ENCODE results near the gene LSM2. TPM values are rescaled to one million over a fixed set of nuclear protein-coding genes. Genes with fewer than 3 reads are reported as not detected.

Gene LSM2
- total and polyA plus RNA-seq, 9 of the 15 experiments (the other 6 are each of a cell fraction or from before 2014, with no cell fraction given), result 154 to 407 (median 223) TPM

DNA sequence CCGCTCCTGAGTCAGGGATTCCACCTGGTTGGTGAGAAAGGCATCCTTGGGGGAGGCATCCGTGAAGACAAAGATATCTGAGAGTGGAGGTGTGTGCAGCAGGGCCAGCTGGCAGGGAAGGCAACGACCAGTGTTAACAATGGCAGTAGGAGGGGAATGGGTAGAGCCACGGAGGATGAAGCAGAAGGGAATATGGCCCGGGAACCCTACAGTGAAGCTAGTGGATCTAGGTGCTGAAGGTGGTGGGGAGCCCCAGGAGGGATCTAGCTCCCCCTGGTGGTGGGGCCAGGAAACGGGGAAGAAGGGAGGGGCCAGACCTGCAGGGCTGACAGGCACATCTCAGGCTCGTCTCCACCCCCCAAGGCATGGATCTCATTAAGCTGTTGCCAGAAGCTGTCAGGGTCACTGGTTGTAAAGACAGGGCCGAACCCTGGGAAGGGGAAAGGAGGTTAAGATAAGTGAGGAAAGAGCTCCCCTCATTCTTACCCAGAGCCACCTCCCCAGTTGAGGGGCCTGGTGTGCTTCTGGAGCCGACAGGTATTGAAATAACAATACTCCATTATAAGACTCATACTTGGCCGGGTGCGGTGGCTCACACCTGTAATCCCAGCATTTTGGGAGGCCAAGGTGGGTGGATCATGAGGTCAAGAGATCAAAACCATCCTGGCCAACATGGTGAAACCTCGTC, 36.9 kb downstream of the LSM2 start (continued):
- TF ChIP-seq, protein P1, sequence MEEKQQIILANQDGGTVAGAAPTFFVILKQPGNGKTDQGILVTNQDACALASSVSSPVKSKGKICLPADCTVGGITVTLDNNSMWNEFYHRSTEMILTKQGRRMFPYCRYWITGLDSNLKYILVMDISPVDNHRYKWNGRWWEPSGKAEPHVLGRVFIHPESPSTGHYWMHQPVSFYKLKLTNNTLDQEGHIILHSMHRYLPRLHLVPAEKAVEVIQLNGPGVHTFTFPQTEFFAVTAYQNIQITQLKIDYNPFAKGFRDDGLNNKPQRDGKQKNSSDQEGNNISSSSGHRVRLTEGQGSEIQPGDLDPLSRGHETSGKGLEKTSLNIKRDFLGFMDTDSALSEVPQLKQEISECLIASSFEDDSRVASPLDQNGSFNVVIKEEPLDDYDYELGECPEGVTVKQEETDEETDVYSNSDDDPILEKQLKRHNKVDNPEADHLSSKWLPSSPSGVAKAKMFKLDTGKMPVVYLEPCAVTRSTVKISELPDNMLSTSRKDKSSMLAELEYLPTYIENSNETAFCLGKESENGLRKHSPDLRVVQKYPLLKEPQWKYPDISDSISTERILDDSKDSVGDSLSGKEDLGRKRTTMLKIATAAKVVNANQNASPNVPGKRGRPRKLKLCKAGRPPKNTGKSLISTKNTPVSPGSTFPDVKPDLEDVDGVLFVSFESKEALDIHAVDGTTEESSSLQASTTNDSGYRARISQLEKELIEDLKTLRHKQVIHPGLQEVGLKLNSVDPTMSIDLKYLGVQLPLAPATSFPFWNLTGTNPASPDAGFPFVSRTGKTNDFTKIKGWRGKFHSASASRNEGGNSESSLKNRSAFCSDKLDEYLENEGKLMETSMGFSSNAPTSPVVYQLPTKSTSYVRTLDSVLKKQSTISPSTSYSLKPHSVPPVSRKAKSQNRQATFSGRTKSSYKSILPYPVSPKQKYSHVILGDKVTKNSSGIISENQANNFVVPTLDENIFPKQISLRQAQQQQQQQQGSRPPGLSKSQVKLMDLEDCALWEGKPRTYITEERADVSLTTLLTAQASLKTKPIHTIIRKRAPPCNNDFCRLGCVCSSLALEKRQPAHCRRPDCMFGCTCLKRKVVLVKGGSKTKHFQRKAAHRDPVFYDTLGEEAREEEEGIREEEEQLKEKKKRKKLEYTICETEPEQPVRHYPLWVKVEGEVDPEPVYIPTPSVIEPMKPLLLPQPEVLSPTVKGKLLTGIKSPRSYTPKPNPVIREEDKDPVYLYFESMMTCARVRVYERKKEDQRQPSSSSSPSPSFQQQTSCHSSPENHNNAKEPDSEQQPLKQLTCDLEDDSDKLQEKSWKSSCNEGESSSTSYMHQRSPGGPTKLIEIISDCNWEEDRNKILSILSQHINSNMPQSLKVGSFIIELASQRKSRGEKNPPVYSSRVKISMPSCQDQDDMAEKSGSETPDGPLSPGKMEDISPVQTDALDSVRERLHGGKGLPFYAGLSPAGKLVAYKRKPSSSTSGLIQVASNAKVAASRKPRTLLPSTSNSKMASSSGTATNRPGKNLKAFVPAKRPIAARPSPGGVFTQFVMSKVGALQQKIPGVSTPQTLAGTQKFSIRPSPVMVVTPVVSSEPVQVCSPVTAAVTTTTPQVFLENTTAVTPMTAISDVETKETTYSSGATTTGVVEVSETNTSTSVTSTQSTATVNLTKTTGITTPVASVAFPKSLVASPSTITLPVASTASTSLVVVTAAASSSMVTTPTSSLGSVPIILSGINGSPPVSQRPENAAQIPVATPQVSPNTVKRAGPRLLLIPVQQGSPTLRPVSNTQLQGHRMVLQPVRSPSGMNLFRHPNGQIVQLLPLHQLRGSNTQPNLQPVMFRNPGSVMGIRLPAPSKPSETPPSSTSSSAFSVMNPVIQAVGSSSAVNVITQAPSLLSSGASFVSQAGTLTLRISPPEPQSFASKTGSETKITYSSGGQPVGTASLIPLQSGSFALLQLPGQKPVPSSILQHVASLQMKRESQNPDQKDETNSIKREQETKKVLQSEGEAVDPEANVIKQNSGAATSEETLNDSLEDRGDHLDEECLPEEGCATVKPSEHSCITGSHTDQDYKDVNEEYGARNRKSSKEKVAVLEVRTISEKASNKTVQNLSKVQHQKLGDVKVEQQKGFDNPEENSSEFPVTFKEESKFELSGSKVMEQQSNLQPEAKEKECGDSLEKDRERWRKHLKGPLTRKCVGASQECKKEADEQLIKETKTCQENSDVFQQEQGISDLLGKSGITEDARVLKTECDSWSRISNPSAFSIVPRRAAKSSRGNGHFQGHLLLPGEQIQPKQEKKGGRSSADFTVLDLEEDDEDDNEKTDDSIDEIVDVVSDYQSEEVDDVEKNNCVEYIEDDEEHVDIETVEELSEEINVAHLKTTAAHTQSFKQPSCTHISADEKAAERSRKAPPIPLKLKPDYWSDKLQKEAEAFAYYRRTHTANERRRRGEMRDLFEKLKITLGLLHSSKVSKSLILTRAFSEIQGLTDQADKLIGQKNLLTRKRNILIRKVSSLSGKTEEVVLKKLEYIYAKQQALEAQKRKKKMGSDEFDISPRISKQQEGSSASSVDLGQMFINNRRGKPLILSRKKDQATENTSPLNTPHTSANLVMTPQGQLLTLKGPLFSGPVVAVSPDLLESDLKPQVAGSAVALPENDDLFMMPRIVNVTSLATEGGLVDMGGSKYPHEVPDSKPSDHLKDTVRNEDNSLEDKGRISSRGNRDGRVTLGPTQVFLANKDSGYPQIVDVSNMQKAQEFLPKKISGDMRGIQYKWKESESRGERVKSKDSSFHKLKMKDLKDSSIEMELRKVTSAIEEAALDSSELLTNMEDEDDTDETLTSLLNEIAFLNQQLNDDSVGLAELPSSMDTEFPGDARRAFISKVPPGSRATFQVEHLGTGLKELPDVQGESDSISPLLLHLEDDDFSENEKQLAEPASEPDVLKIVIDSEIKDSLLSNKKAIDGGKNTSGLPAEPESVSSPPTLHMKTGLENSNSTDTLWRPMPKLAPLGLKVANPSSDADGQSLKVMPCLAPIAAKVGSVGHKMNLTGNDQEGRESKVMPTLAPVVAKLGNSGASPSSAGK (IDR thresholded peaks at IDR 0.05), result no peak
- TF ChIP-seq, protein P2, sequence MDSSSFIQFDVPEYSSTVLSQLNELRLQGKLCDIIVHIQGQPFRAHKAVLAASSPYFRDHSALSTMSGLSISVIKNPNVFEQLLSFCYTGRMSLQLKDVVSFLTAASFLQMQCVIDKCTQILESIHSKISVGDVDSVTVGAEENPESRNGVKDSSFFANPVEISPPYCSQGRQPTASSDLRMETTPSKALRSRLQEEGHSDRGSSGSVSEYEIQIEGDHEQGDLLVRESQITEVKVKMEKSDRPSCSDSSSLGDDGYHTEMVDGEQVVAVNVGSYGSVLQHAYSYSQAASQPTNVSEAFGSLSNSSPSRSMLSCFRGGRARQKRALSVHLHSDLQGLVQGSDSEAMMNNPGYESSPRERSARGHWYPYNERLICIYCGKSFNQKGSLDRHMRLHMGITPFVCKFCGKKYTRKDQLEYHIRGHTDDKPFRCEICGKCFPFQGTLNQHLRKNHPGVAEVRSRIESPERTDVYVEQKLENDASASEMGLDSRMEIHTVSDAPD (CRISPR knock-in tag; IDR thresholded peaks at IDR 0.05), result no peak
- TF ChIP-seq RBM17 (IDR thresholded peaks at IDR 0.05; ENCODE audit: borderline replicate concordance, low read depth, low read length) (no peak), ZNF77 (CRISPR knock-in tag; IDR thresholded peaks at IDR 0.05) (no peak), RAD21 (CRISPR knock-in tag; conservative IDR thresholded peaks at IDR 0.05 in 1 of 2, IDR thresholded peaks at IDR 0.05 in 1 of 2) (peak; percentile 99 to 100), DACH1 (IDR thresholded peaks at IDR 0.05; ENCODE audit: partially characterized antibody) (peak; percentile 34)
- TF ChIP-seq, protein P3, sequence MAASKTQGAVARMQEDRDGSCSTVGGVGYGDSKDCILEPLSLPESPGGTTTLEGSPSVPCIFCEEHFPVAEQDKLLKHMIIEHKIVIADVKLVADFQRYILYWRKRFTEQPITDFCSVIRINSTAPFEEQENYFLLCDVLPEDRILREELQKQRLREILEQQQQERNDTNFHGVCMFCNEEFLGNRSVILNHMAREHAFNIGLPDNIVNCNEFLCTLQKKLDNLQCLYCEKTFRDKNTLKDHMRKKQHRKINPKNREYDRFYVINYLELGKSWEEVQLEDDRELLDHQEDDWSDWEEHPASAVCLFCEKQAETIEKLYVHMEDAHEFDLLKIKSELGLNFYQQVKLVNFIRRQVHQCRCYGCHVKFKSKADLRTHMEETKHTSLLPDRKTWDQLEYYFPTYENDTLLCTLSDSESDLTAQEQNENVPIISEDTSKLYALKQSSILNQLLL (CRISPR knock-in tag; IDR thresholded peaks at IDR 0.05; ENCODE audit: borderline replicate concordance), result no peak
- TF ChIP-seq, protein P4, sequence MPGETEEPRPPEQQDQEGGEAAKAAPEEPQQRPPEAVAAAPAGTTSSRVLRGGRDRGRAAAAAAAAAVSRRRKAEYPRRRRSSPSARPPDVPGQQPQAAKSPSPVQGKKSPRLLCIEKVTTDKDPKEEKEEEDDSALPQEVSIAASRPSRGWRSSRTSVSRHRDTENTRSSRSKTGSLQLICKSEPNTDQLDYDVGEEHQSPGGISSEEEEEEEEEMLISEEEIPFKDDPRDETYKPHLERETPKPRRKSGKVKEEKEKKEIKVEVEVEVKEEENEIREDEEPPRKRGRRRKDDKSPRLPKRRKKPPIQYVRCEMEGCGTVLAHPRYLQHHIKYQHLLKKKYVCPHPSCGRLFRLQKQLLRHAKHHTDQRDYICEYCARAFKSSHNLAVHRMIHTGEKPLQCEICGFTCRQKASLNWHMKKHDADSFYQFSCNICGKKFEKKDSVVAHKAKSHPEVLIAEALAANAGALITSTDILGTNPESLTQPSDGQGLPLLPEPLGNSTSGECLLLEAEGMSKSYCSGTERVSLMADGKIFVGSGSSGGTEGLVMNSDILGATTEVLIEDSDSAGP (CRISPR knock-in tag; IDR thresholded peaks at IDR 0.05), result no peak
